ENCODE results near the gene SLC16A5.
A peak's percentile ranks its signal among the peaks of the same experiment; 100 is the strongest.
"Not testable (repeated sequence)": the region's sequence is repeated elsewhere in the genome, so short reads cannot be mapped to it uniquely, and the experiment has no call there.

SLC16A5 gene

GRCh38 chr17:75131278-75132017 is 43.7 kb downstream of the SLC16A5 start, which contains the start of gene NT5C:
TSS of gene NT5C (minus strand) at chr17:75131742. CDS start at chr17:75131707, 35 bp downstream.
- peak within 1 kb of the TSS; percentile 62 for H3K27ac ChIP-seq (ENCODE audit: low read depth, low read length)
- peaks cover 0 to 21% (median 18%) of the 10 kb centered on the region in 5 donors for H3K4me1 ChIP-seq (ENCODE audit: control insufficient read depth in 5 of 5, insufficient read depth in 5 of 5, low read length in 5 of 5)
- H3K9me3 ChIP-seq (ENCODE audit: control insufficient read depth in 5 of 5, low read length in 5 of 5) = no peaks in the 10 kb centered on the region
- peak within 1 kb of the TSS; percentile 64 to 89 (median 81) for H3K4me3 ChIP-seq (ENCODE audit: low read depth in 1 of 5, low read length in 5 of 5)
- H3K9ac ChIP-seq (ENCODE audit: low read length in 5 of 5) = peak within 1 kb of the TSS in 4 of 5 donors; percentile 69 to 84 (median 76)
- no peaks in the 10 kb centered on the region for H3K27me3 ChIP-seq (ENCODE audit: control insufficient read depth in 5 of 5, insufficient read depth in 4 of 5, low read length in 5 of 5)
- H3K36me3 ChIP-seq (ENCODE audit: control insufficient read depth in 5 of 5, insufficient read depth in 5 of 5, low read length in 5 of 5) = peaks cover 0 to 25% (median 12%) of the 10 kb centered on the region in 5 donors

DNA sequence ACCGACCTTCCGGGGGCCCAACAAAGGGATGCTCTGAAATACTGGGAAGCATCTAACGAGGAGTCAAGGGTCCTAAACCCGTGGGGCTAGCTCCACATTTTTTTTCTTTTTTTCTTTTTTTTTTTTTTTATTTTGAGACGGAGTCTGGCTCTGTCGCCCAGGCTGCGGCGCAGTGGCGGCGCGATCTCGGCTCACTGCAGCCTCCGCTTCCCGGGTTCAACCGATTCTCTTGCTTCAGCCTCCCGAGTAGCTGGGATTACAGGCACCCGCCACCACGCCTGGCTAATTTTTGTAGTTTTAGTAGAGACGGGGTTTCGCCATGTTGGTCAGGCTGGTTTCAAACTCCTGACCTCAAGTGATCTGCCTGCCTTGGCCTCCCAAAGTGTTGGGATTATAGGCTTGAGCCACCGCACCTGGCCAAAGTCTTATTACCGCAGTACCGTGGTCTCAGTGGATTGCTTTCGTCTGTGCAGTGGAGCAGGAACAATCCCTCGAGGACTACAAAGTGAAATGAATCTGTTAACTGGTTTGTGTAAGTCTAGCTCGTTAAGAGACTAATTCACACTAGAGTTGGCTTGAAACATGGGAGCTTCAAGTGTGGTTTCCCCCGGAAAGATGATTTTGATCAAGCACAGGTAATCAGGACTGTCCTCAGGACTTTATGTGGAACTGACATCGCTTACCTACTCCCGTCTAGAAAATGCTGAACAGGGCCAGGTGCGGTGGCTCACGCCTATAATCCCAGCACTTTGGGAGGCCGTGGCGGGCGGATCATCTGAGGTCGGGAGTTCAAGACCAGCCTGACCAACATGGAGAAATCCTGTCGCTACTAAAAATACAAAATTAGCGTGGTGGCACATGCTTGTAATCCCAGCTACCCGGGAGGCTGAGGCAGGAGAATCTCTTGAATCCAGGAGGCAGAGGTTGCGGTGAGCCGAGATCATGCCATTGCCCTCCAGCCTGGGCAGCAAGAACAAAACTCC is 44.6 kb downstream of the SLC16A5 start:
- Histone ChIP-seq H3K9ac (ENCODE audit: low read length in 5 of 5) (peak overlapping the region in 4 of 5 donors; percentile 69 to 84 (median 76)), H3K4me3 (ENCODE audit: low read depth in 1 of 5, low read length in 5 of 5) (peak overlapping the region; percentile 64 to 89 (median 81)), H3K4me1 (ENCODE audit: control insufficient read depth in 5 of 5, insufficient read depth in 5 of 5, low read length in 5 of 5) (peaks cover 0 to 21% (median 18%) of the 10 kb centered on the region in 5 donors), H3K36me3 (ENCODE audit: control insufficient read depth in 5 of 5, insufficient read depth in 5 of 5, low read length in 5 of 5) (peaks cover 0 to 25% (median 12%) of the 10 kb centered on the region in 5 donors), H3K27ac (ENCODE audit: low read depth, low read length) (peak overlapping the region; percentile 62)
- not testable (repeated sequence) for H3K27me3 ChIP-seq (ENCODE audit: control insufficient read depth in 5 of 5, insufficient read depth in 4 of 5, low read length in 5 of 5); H3K9me3 ChIP-seq (ENCODE audit: control insufficient read depth in 5 of 5, low read length in 5 of 5)

GRCh38 chr17:75133001-75133400 is 45.2 kb downstream of the SLC16A5 start:
- peaks cover 0 to 25% (median 12%) of the 10 kb centered on the region in 5 donors for H3K36me3 ChIP-seq (ENCODE audit: control insufficient read depth in 5 of 5, insufficient read depth in 5 of 5, low read length in 5 of 5)
- H3K4me3 ChIP-seq (ENCODE audit: low read depth in 1 of 5, low read length in 5 of 5) = no peak overlapping the region
- no peak overlapping the region for H3K9ac ChIP-seq (ENCODE audit: low read length in 5 of 5)
- no peaks in the 10 kb centered on the region for H3K27me3 ChIP-seq (ENCODE audit: control insufficient read depth in 5 of 5, insufficient read depth in 4 of 5, low read length in 5 of 5)
- peaks cover 0 to 21% (median 18%) of the 10 kb centered on the region in 5 donors for H3K4me1 ChIP-seq (ENCODE audit: control insufficient read depth in 5 of 5, insufficient read depth in 5 of 5, low read length in 5 of 5)
- H3K27ac ChIP-seq (ENCODE audit: low read depth, low read length) = no peak overlapping the region
- no peaks in the 10 kb centered on the region for H3K9me3 ChIP-seq (ENCODE audit: control insufficient read depth in 5 of 5, low read length in 5 of 5)

DNA sequence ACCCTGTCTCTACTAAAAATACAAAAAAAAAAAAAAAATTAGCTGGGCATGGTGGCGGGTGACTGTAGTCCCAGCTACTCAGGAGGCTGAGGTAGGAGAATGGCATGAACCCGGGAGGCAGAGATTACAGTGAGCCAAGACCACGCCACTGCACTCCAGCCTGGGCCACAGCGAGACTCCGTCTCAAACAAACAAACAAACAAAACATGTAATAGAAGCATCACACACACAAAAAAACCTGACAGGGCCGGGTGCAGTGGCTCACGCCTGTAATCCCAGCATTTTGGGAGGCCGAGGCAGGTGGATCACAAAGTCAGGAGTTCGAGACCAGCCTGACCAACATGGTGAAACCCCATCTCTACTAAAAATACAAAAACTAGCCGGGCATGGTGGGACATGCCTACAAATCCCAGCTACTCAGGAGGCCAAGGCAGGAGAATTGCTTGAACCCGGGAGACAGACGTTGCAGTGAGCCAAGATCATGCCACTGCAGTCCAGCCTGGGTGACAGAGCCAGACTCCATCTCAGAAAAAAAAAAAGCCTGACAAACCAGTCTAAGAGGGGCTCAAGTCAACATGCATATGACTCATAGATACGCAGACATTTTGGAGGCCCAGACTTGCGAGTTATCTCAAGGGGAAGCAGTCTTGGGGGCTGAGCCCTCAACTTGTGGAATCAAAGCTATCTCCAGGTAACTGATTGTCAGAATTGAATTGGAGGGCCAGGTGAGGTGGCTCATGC is 46.0 kb downstream of the SLC16A5 start:
- not testable (repeated sequence) for H3K9ac ChIP-seq (ENCODE audit: low read length in 5 of 5); H3K27me3 ChIP-seq (ENCODE audit: control insufficient read depth in 5 of 5, insufficient read depth in 4 of 5, low read length in 5 of 5); H3K27ac ChIP-seq (ENCODE audit: low read depth, low read length); H3K9me3 ChIP-seq (ENCODE audit: control insufficient read depth in 5 of 5, low read length in 5 of 5); H3K4me3 ChIP-seq (ENCODE audit: low read depth in 1 of 5, low read length in 5 of 5)
- peaks cover 0 to 21% (median 18%) of the 10 kb centered on the region in 5 donors for H3K4me1 ChIP-seq (ENCODE audit: control insufficient read depth in 5 of 5, insufficient read depth in 5 of 5, low read length in 5 of 5)
- peaks cover 0 to 21% (median 12%) of the 10 kb centered on the region in 5 donors for H3K36me3 ChIP-seq (ENCODE audit: control insufficient read depth in 5 of 5, insufficient read depth in 5 of 5, low read length in 5 of 5)

DNA sequence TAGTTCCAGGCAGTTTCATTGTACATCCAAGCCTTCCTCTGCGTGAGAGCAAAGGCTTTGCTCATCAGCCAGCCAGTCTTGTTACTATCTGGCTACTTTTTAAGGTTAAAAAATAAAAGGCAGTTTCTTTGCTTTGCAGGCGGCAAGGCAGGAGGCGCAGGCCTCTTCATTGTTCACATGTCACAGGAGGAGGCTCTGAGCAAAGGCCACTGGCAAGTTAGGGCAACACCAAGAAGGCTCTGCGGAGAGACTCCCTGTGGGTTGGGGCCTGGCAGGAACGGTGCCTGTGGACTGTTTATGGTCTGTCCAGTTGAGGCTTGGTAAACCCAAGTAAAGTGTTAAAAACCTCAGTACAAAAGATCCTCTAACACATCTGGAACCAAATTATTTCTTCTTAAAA is 47.7 kb downstream of the SLC16A5 start:
- Histone ChIP-seq H3K27ac (ENCODE audit: low read depth, low read length) (no peak overlapping the region), H3K9ac (ENCODE audit: low read length in 5 of 5) (no peak overlapping the region), H3K9me3 (ENCODE audit: control insufficient read depth in 5 of 5, low read length in 5 of 5) (no peaks in the 10 kb centered on the region), H3K4me3 (ENCODE audit: low read depth in 1 of 5, low read length in 5 of 5) (no peak overlapping the region), H3K36me3 (ENCODE audit: control insufficient read depth in 5 of 5, insufficient read depth in 5 of 5, low read length in 5 of 5) (peaks cover 0 to 6% (median 0%) of the 10 kb centered on the region in 5 donors), H3K4me1 (ENCODE audit: control insufficient read depth in 5 of 5, insufficient read depth in 5 of 5, low read length in 5 of 5) (peaks cover 0 to 17% (median 14%) of the 10 kb centered on the region in 5 donors), H3K27me3 (ENCODE audit: control insufficient read depth in 5 of 5, insufficient read depth in 4 of 5, low read length in 5 of 5) (no peaks in the 10 kb centered on the region)

DNA sequence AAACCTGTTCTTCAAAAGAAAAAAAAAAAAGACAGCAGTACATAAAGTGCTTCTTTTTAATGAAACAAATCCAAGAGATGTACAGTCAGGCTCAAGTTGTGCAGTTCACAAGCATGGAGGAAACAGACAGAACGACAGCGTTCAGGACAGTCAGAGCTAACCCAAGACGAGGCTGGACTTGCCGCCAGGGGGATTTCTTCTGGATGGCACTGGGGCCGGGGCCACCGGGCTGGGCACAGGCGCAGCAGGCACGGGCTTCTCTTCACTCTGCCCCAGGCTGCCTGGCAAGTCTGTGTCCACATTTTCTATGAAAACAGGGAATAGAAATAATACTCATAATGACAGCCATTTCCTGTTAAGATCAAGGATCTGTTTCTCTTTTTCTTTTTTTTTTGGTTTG is 48.2 kb downstream of the SLC16A5 start:
- Histone ChIP-seq H3K9ac (ENCODE audit: low read length in 5 of 5) (no peak overlapping the region), H3K27me3 (ENCODE audit: control insufficient read depth in 5 of 5, insufficient read depth in 4 of 5, low read length in 5 of 5) (no peaks in the 10 kb centered on the region), H3K4me3 (ENCODE audit: low read depth in 1 of 5, low read length in 5 of 5) (no peak overlapping the region), H3K36me3 (ENCODE audit: control insufficient read depth in 5 of 5, insufficient read depth in 5 of 5, low read length in 5 of 5) (peaks cover 0 to 8% (median 0%) of the 10 kb centered on the region in 5 donors), H3K9me3 (ENCODE audit: control insufficient read depth in 5 of 5, low read length in 5 of 5) (no peaks in the 10 kb centered on the region), H3K4me1 (ENCODE audit: control insufficient read depth in 5 of 5, insufficient read depth in 5 of 5, low read length in 5 of 5) (peaks cover 0 to 12% (median 9%) of the 10 kb centered on the region in 5 donors), H3K27ac (ENCODE audit: low read depth, low read length) (no peak overlapping the region)

DNA sequence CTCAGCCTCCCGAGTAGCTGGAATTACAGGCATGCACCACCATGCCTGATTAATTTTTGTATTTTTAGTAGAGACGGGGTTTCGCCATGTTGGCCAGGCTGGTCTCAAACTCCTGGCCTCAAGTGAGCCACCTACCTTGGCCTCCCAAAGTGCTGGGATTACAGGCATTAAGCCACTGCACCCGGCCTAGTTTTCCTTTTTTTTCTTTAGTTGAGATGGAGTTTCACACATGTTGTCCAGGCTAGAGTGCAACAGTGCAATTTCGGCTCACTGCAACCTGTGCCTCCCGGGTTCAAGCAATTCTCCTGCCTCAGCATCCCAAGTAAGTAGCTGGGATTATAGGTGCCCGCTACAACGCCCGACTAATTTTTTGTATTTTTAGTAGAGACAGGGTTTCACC is 50.0 kb downstream of the SLC16A5 start:
- not testable (repeated sequence) for H3K27me3 ChIP-seq (ENCODE audit: control insufficient read depth in 5 of 5, insufficient read depth in 4 of 5, low read length in 5 of 5); H3K27ac ChIP-seq (ENCODE audit: low read depth, low read length); H3K4me3 ChIP-seq (ENCODE audit: low read depth in 1 of 5, low read length in 5 of 5); H3K9ac ChIP-seq (ENCODE audit: low read length in 5 of 5); H3K9me3 ChIP-seq (ENCODE audit: control insufficient read depth in 5 of 5, low read length in 5 of 5); H3K4me1 ChIP-seq (ENCODE audit: control insufficient read depth in 5 of 5, insufficient read depth in 5 of 5, low read length in 5 of 5)
- H3K36me3 ChIP-seq (ENCODE audit: control insufficient read depth in 5 of 5, insufficient read depth in 5 of 5, low read length in 5 of 5) = peaks cover 0 to 11% (median 0%) of the 10 kb centered on the region in 5 donors

DNA sequence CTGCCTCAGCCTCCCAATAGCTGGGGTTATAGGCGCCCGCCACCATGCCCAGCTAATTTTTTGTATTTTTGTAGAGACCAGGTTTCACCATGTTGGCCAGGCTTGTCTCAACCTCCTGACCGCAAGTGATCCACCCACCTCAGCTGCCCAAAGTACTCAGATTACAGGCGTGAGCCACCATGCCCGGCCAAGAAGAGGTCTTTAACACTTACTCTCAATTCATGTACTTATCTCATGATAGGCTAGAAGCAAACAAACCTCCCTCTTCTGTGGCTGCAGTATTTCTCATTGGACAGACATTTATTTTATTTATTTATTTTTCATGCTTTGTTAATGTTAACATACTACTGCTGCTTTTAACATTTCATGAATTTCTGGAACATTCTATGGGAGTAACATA is 50.8 kb downstream of the SLC16A5 start:
- Histone ChIP-seq H3K4me1 (ENCODE audit: control insufficient read depth in 5 of 5, insufficient read depth in 5 of 5, low read length in 5 of 5) (no peaks in the 10 kb centered on the region), H3K9me3 (ENCODE audit: control insufficient read depth in 5 of 5, low read length in 5 of 5) (no peaks in the 10 kb centered on the region), H3K4me3 (ENCODE audit: low read depth in 1 of 5, low read length in 5 of 5) (no peak overlapping the region), H3K27me3 (ENCODE audit: control insufficient read depth in 5 of 5, insufficient read depth in 4 of 5, low read length in 5 of 5) (no peaks in the 10 kb centered on the region), H3K9ac (ENCODE audit: low read length in 5 of 5) (no peak overlapping the region), H3K36me3 (ENCODE audit: control insufficient read depth in 5 of 5, insufficient read depth in 5 of 5, low read length in 5 of 5) (peaks cover 0 to 11% (median 0%) of the 10 kb centered on the region in 5 donors), H3K27ac (ENCODE audit: low read depth, low read length) (no peak overlapping the region)

- no peaks in the 10 kb centered on the region for H3K4me1 ChIP-seq (ENCODE audit: control insufficient read depth in 5 of 5, insufficient read depth in 5 of 5, low read length in 5 of 5)
- no peaks in the 10 kb centered on the region for H3K9me3 ChIP-seq (ENCODE audit: control insufficient read depth in 5 of 5, low read length in 5 of 5)
- peaks cover 4 to 33% (median 10%) of the 10 kb centered on the region in 5 donors for H3K36me3 ChIP-seq (ENCODE audit: control insufficient read depth in 5 of 5, insufficient read depth in 5 of 5, low read length in 5 of 5)
- no peak overlapping the region for H3K9ac ChIP-seq (ENCODE audit: low read length in 5 of 5)
- no peak overlapping the region for H3K27ac ChIP-seq (ENCODE audit: low read depth, low read length)
- H3K27me3 ChIP-seq (ENCODE audit: control insufficient read depth in 5 of 5, insufficient read depth in 4 of 5, low read length in 5 of 5) = no peaks in the 10 kb centered on the region
- H3K4me3 ChIP-seq (ENCODE audit: low read depth in 1 of 5, low read length in 5 of 5) = no peak overlapping the region
These were observed 54.6 kb downstream of the SLC16A5 start for GRCh38 chr17:75142236-75142971.
